ENCODE results near the gene C3.

Gene C3

GRCh38 chr19:6721773-6722172, 1.3 kb upstream of the C3 start:
- Histone ChIP-seq H3K9ac (ENCODE audit: low read depth in 1 of 2, low read length in 2 of 2) (no peak overlapping the region), H3K27me3 (ENCODE audit: control insufficient read depth in 1 of 2, insufficient read depth in 2 of 2, low read length in 2 of 2) (no peaks in the 10 kb centered on the region), H3K27ac (ENCODE audit: low read depth, low read length) (no peak overlapping the region), H3K4me1 (ENCODE audit: control insufficient read depth in 1 of 2, insufficient read depth in 2 of 2, low read length in 2 of 2) (peaks cover 12 to 15% of the 10 kb centered on the region in 2 donors), H3K4me3 (ENCODE audit: low read depth in 1 of 2, low read length in 2 of 2) (no peak overlapping the region), H3K36me3 (ENCODE audit: control insufficient read depth in 1 of 2, insufficient read depth in 2 of 2, low read length in 2 of 2) (no peaks in the 10 kb centered on the region), H3K9me3 (ENCODE audit: control insufficient read depth in 1 of 2, low read length in 2 of 2) (no peaks in the 10 kb centered on the region)

GRCh38 chr19:6721138-6721474, 656 bp upstream of the C3 start:
- Histone ChIP-seq H3K27ac (ENCODE audit: low read depth, low read length) (no peak overlapping the region), H3K36me3 (ENCODE audit: control insufficient read depth in 1 of 2, insufficient read depth in 2 of 2, low read length in 2 of 2) (no peaks in the 10 kb centered on the region), H3K9ac (ENCODE audit: low read depth in 1 of 2, low read length in 2 of 2) (no peak overlapping the region), H3K27me3 (ENCODE audit: control insufficient read depth in 1 of 2, insufficient read depth in 2 of 2, low read length in 2 of 2) (no peaks in the 10 kb centered on the region), H3K9me3 (ENCODE audit: control insufficient read depth in 1 of 2, low read length in 2 of 2) (no peaks in the 10 kb centered on the region), H3K4me3 (ENCODE audit: low read depth in 1 of 2, low read length in 2 of 2) (no peak overlapping the region), H3K4me1 (ENCODE audit: control insufficient read depth in 1 of 2, insufficient read depth in 2 of 2, low read length in 2 of 2) (peaks cover 12 to 14% of the 10 kb centered on the region in 2 donors)

- Histone ChIP-seq H3K27ac (ENCODE audit: low read depth, low read length) (no peak overlapping the region), H3K4me3 (ENCODE audit: low read depth in 1 of 2, low read length in 2 of 2) (no peak overlapping the region), H3K9ac (ENCODE audit: low read depth in 1 of 2, low read length in 2 of 2) (no peak overlapping the region), H3K9me3 (ENCODE audit: control insufficient read depth in 1 of 2, low read length in 2 of 2) (no peaks in the 10 kb centered on the region), H3K27me3 (ENCODE audit: control insufficient read depth in 1 of 2, insufficient read depth in 2 of 2, low read length in 2 of 2) (no peaks in the 10 kb centered on the region), H3K4me1 (ENCODE audit: control insufficient read depth in 1 of 2, insufficient read depth in 2 of 2, low read length in 2 of 2) (peaks cover 6 to 8% of the 10 kb centered on the region in 2 donors), H3K36me3 (ENCODE audit: control insufficient read depth in 1 of 2, insufficient read depth in 2 of 2, low read length in 2 of 2) (no peaks in the 10 kb centered on the region)
Observed at GRCh38 chr19:6719992-6720368, 470 bp downstream of the C3 start.

- H3K4me1 ChIP-seq (ENCODE audit: control insufficient read depth in 1 of 2, insufficient read depth in 2 of 2, low read length in 2 of 2) = peaks cover 6 to 8% of the 10 kb centered on the region in 2 donors
- no peaks in the 10 kb centered on the region for H3K9me3 ChIP-seq (ENCODE audit: control insufficient read depth in 1 of 2, low read length in 2 of 2)
- H3K27ac ChIP-seq (ENCODE audit: low read depth, low read length) = no peak overlapping the region
- H3K9ac ChIP-seq (ENCODE audit: low read depth in 1 of 2, low read length in 2 of 2) = no peak overlapping the region
- no peaks in the 10 kb centered on the region for H3K36me3 ChIP-seq (ENCODE audit: control insufficient read depth in 1 of 2, insufficient read depth in 2 of 2, low read length in 2 of 2)
- no peak overlapping the region for H3K4me3 ChIP-seq (ENCODE audit: low read depth in 1 of 2, low read length in 2 of 2)
- H3K27me3 ChIP-seq (ENCODE audit: control insufficient read depth in 1 of 2, insufficient read depth in 2 of 2, low read length in 2 of 2) = no peaks in the 10 kb centered on the region
Observed at GRCh38 chr19:6719540-6719861, 949 bp downstream of the C3 start.

GRCh38 chr19:6718741-6719539, 1.5 kb downstream of the C3 start:
- Histone ChIP-seq H3K27ac (ENCODE audit: low read depth, low read length) (no peak overlapping the region), H3K4me3 (ENCODE audit: low read depth in 1 of 2, low read length in 2 of 2) (no peak overlapping the region), H3K9me3 (ENCODE audit: control insufficient read depth in 1 of 2, low read length in 2 of 2) (no peaks in the 10 kb centered on the region), H3K36me3 (ENCODE audit: control insufficient read depth in 1 of 2, insufficient read depth in 2 of 2, low read length in 2 of 2) (no peaks in the 10 kb centered on the region), H3K4me1 (ENCODE audit: control insufficient read depth in 1 of 2, insufficient read depth in 2 of 2, low read length in 2 of 2) (peaks cover 6 to 8% of the 10 kb centered on the region in 2 donors), H3K9ac (ENCODE audit: low read depth in 1 of 2, low read length in 2 of 2) (no peak overlapping the region), H3K27me3 (ENCODE audit: control insufficient read depth in 1 of 2, insufficient read depth in 2 of 2, low read length in 2 of 2) (no peaks in the 10 kb centered on the region)

GRCh38 chr19:6718111-6718740, 2.2 kb downstream of the C3 start:
- no peaks in the 10 kb centered on the region for H3K36me3 ChIP-seq (ENCODE audit: control insufficient read depth in 1 of 2, insufficient read depth in 2 of 2, low read length in 2 of 2)
- H3K9me3 ChIP-seq (ENCODE audit: control insufficient read depth in 1 of 2, low read length in 2 of 2) = no peaks in the 10 kb centered on the region
- no peak overlapping the region for H3K9ac ChIP-seq (ENCODE audit: low read depth in 1 of 2, low read length in 2 of 2)
- H3K4me1 ChIP-seq (ENCODE audit: control insufficient read depth in 1 of 2, insufficient read depth in 2 of 2, low read length in 2 of 2) = peaks cover 3 to 8% of the 10 kb centered on the region in 2 donors
- H3K27ac ChIP-seq (ENCODE audit: low read depth, low read length) = no peak overlapping the region
- no peak overlapping the region for H3K4me3 ChIP-seq (ENCODE audit: low read depth in 1 of 2, low read length in 2 of 2)
- no peaks in the 10 kb centered on the region for H3K27me3 ChIP-seq (ENCODE audit: control insufficient read depth in 1 of 2, insufficient read depth in 2 of 2, low read length in 2 of 2)

GRCh38 chr19:6717441-6717971, 2.9 kb downstream of the C3 start:
- H3K36me3 ChIP-seq (ENCODE audit: control insufficient read depth in 1 of 2, insufficient read depth in 2 of 2, low read length in 2 of 2) = no peaks in the 10 kb centered on the region
- H3K4me1 ChIP-seq (ENCODE audit: control insufficient read depth in 1 of 2, insufficient read depth in 2 of 2, low read length in 2 of 2) = peaks cover 0 to 8% of the 10 kb centered on the region in 2 donors
- H3K9ac ChIP-seq (ENCODE audit: low read depth in 1 of 2, low read length in 2 of 2) = no peak overlapping the region
- H3K4me3 ChIP-seq (ENCODE audit: low read depth in 1 of 2, low read length in 2 of 2) = no peak overlapping the region
- no peaks in the 10 kb centered on the region for H3K27me3 ChIP-seq (ENCODE audit: control insufficient read depth in 1 of 2, insufficient read depth in 2 of 2, low read length in 2 of 2)
- H3K27ac ChIP-seq (ENCODE audit: low read depth, low read length) = no peak overlapping the region
- no peaks in the 10 kb centered on the region for H3K9me3 ChIP-seq (ENCODE audit: control insufficient read depth in 1 of 2, low read length in 2 of 2)

GRCh38 chr19:6717036-6717435, 3.4 kb downstream of the C3 start:
- no peak overlapping the region for H3K27ac ChIP-seq (ENCODE audit: low read depth, low read length)
- peaks cover 0 to 8% of the 10 kb centered on the region in 2 donors for H3K4me1 ChIP-seq (ENCODE audit: control insufficient read depth in 1 of 2, insufficient read depth in 2 of 2, low read length in 2 of 2)
- no peaks in the 10 kb centered on the region for H3K27me3 ChIP-seq (ENCODE audit: control insufficient read depth in 1 of 2, insufficient read depth in 2 of 2, low read length in 2 of 2)

GRCh38 chr19:6716610-6716970, 3.9 kb downstream of the C3 start:
- H3K9ac ChIP-seq (ENCODE audit: low read depth in 1 of 2, low read length in 2 of 2) = no peak overlapping the region
- no peak overlapping the region for H3K4me3 ChIP-seq (ENCODE audit: low read depth in 1 of 2, low read length in 2 of 2)
- no peaks in the 10 kb centered on the region for H3K9me3 ChIP-seq (ENCODE audit: control insufficient read depth in 1 of 2, low read length in 2 of 2)
- H3K4me1 ChIP-seq (ENCODE audit: control insufficient read depth in 1 of 2, insufficient read depth in 2 of 2, low read length in 2 of 2) = peaks cover 0 to 8% of the 10 kb centered on the region in 2 donors
- no peaks in the 10 kb centered on the region for H3K27me3 ChIP-seq (ENCODE audit: control insufficient read depth in 1 of 2, insufficient read depth in 2 of 2, low read length in 2 of 2)
- H3K36me3 ChIP-seq (ENCODE audit: control insufficient read depth in 1 of 2, insufficient read depth in 2 of 2, low read length in 2 of 2) = no peaks in the 10 kb centered on the region
- H3K27ac ChIP-seq (ENCODE audit: low read depth, low read length) = no peak overlapping the region

More at GRCh38 chr19:6717036-6717435, 3.4 kb downstream of the C3 start:
- Histone ChIP-seq H3K36me3 (ENCODE audit: control insufficient read depth in 1 of 2, insufficient read depth in 2 of 2, low read length in 2 of 2) (no peaks in the 10 kb centered on the region), H3K4me3 (ENCODE audit: low read depth in 1 of 2, low read length in 2 of 2) (no peak overlapping the region), H3K9ac (ENCODE audit: low read depth in 1 of 2, low read length in 2 of 2) (no peak overlapping the region), H3K9me3 (ENCODE audit: control insufficient read depth in 1 of 2, low read length in 2 of 2) (no peaks in the 10 kb centered on the region)

- no peak overlapping the region for H3K4me3 ChIP-seq (ENCODE audit: low read depth in 1 of 2, low read length in 2 of 2)
- no peak overlapping the region for H3K27ac ChIP-seq (ENCODE audit: low read depth, low read length)
- H3K27me3 ChIP-seq (ENCODE audit: control insufficient read depth in 1 of 2, insufficient read depth in 2 of 2, low read length in 2 of 2) = no peaks in the 10 kb centered on the region
- no peaks in the 10 kb centered on the region for H3K9me3 ChIP-seq (ENCODE audit: control insufficient read depth in 1 of 2, low read length in 2 of 2)
- no peaks in the 10 kb centered on the region for H3K4me1 ChIP-seq (ENCODE audit: control insufficient read depth in 1 of 2, insufficient read depth in 2 of 2, low read length in 2 of 2)
- H3K9ac ChIP-seq (ENCODE audit: low read depth in 1 of 2, low read length in 2 of 2) = no peak overlapping the region
- no peaks in the 10 kb centered on the region for H3K36me3 ChIP-seq (ENCODE audit: control insufficient read depth in 1 of 2, insufficient read depth in 2 of 2, low read length in 2 of 2)
Observed at GRCh38 chr19:6714749-6715555, 5.5 kb downstream of the C3 start.

Measured in duodenal mucosa (tissue), 2 donors.